H1 (cell line): ENCODE measurements around the gene NOD2. TPM values are rescaled to one million over a fixed set of nuclear protein-coding genes. Genes with fewer than 3 reads are reported as not detected.

Experiments used
- ASH2L ChIP-seq: fragments of 200-600, 300-600 bp; sonication (generic); IDR thresholded peaks from one replicate; pipeline ENCODE4 v1.7.1; 2017; ENCODE audit warnings: low read length
- CEBPB ChIP-seq: IDR thresholded peaks from 2 replicates; pipeline ENCODE4 v1.6.1; 2012; ENCODE audit warnings: low read depth, low read length
- CHD2 ChIP-seq: IDR thresholded peaks from 2 replicates; pipeline ENCODE4 v1.6.1; 2012; ENCODE audit warnings: low read length, improper control_type of control experiment
- CTBP2 ChIP-seq: IDR thresholded peaks from 2 replicates; pipeline ENCODE4 v1.7.0; 2011; ENCODE audit warnings: borderline replicate concordance, mild to moderate bottlenecking, moderate library complexity, mixed read lengths, low read length; ENCODE audit not compliant: insufficient read depth, insufficient read length
- NRF1 ChIP-seq: IDR thresholded peaks from 2 replicates; pipeline ENCODE4 v1.6.1; 2011; ENCODE audit warnings: mild to moderate bottlenecking, low read depth, low read length, improper control_type of control experiment
- RFX5 ChIP-seq: IDR thresholded peaks from 2 replicates; pipeline ENCODE4 v1.6.1; 2011; ENCODE audit warnings: low read depth, low read length, improper control_type of control experiment, borderline replicate concordance
- SIRT6 ChIP-seq: IDR thresholded peaks from one replicate; pipeline ENCODE4 v1.7.1; 2012; ENCODE audit warnings: low read length, inconsistent platforms
- USF2 ChIP-seq: IDR thresholded peaks from 2 replicates; pipeline ENCODE4 v1.6.1; 2011; ENCODE audit warnings: low read length, improper control_type of control experiment
- polyA plus RNA-seq, 7 experiments: library from polyadenylated mRNA; depleted of rRNA in 3 of 7; stranded (reverse) in 5 of 7; unstranded in 2 of 7; fragments of >200 nt in 5 of 7; fragments of 200-250 nt in 2 of 7; gene quantifications; 1 replicate in 5 of 7; 2 replicates in 1 of 7; 4 replicates in 1 of 7; pipeline versions ENCODE4 v1.2.1 to v1.2.3, GENCODE V29; 2011 to 2013; ENCODE audit warnings: missing spikeins in 2 of 7, mixed read lengths in 2 of 7
- total RNA-seq: library from RNA; stranded (reverse); fragmentation: NEBNext Ultra II Directional; extraction: Animal tissue kit (Norgen Biotek cat#: 25700); gene quantifications from 2 replicates; pipeline ENCODE4 v1.2.1, GENCODE V29; 2021

NOD2 gene
- total and polyA plus RNA-seq, 2 of the 8 experiments (the other 6 are each of a cell fraction or from before 2014, with no cell fraction given), result 0.37 to 0.42 TPM

GRCh38 chr16:50767197-50767596, 73.8 kb downstream of the NOD2 start (continued):
- no peak for TF ChIP-seq ASH2L
- no peak for TF ChIP-seq RFX5
- TF ChIP-seq CTBP2, result no peak
- TF ChIP-seq SIRT6, result no peak
- no peak for TF ChIP-seq USF2
- no peak for TF ChIP-seq CHD2
- no peak for TF ChIP-seq CEBPB
- no peak for TF ChIP-seq NRF1
- TF ChIP-seq, all 59 proteins: peak for 0
